DND-41 (cell line): ENCODE measurements around the gene VANGL2.

Experiments
- EZH2 ChIP-seq: IDR thresholded peaks from 3 replicates; pipeline ENCODE4 v1.6.1; 2012; ENCODE audit warnings: borderline replicate concordance, low read depth, mild to moderate bottlenecking, moderate library complexity, low read length, inconsistent platforms; ENCODE audit not compliant: severe bottlenecking
- TF ChIP-seq, protein P1 (sequence below): IDR thresholded peaks from 2 replicates; pipeline ENCODE4 v1.5.1; 2012; ENCODE audit warnings: borderline replicate concordance, low read length, moderate library complexity, mild to moderate bottlenecking; ENCODE audit not compliant: poor library complexity, severe bottlenecking; ENCODE audit errors: extremely low read depth

DNA sequence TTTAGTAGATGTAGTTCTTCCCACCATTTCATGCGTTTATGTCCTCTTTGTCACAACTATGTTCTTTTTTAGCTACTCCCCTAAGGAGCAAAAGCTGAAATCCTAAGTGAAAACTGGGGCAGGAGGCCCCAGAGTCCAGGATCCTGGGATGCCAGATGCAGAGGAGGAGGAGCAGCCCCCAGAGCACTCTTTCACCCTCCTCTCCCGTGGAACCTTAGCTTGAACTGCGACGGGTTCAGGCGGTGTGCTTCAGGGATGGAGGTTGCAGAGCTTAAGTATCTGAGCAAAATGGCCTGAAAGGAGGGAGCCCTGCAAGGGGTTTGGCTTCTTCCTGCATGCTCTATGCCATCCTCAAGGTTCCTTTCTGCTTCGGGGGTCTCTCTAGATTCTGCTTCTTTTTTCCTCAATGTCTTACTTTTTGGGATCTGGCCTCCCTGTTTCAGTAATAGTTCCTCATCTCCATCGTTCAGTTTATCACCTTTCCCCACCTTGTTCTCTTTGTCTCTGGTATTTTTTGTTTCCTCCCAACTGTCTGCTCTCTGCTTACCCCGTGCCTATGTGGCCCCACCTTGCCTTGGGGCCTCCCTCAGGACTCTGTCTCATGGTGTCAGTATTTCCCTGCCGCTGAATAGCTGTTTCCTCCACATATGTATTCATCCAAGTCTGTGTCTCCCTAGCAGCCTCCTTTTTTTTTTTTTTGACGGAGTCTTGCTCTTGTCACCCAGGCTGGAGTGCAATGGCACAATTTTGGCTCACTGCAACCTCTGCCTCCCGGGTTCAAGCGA is 36.2 kb upstream of the VANGL2 start:
- TF ChIP-seq EZH2: no peak
- TF ChIP-seq, protein P1, sequence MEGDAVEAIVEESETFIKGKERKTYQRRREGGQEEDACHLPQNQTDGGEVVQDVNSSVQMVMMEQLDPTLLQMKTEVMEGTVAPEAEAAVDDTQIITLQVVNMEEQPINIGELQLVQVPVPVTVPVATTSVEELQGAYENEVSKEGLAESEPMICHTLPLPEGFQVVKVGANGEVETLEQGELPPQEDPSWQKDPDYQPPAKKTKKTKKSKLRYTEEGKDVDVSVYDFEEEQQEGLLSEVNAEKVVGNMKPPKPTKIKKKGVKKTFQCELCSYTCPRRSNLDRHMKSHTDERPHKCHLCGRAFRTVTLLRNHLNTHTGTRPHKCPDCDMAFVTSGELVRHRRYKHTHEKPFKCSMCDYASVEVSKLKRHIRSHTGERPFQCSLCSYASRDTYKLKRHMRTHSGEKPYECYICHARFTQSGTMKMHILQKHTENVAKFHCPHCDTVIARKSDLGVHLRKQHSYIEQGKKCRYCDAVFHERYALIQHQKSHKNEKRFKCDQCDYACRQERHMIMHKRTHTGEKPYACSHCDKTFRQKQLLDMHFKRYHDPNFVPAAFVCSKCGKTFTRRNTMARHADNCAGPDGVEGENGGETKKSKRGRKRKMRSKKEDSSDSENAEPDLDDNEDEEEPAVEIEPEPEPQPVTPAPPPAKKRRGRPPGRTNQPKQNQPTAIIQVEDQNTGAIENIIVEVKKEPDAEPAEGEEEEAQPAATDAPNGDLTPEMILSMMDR: no peak
